D721Med (cell line): ENCODE results near the gene IRGC.

ENCODE experiments used
- DNase-seq: peaks from one replicate; pipeline ENCODE4 v3.0.0; 2011; ENCODE audit warnings: low spot score; ENCODE audit not compliant: insufficient read length
- FAIRE-seq: peaks from 2 replicates; lab custom pipeline; 2011; peaks lifted over from hg19 to GRCh38; lab: Jason Lieb, UNC
- TF ChIP-seq, protein P1 (sequence below): IDR thresholded peaks from 2 replicates; pipeline ENCODE4 v1.5.1; 2012; ENCODE audit warnings: mild to moderate bottlenecking, control low read depth; ENCODE audit not compliant: insufficient read depth; ENCODE audit errors: missing control alignments

IRGC gene

DNA sequence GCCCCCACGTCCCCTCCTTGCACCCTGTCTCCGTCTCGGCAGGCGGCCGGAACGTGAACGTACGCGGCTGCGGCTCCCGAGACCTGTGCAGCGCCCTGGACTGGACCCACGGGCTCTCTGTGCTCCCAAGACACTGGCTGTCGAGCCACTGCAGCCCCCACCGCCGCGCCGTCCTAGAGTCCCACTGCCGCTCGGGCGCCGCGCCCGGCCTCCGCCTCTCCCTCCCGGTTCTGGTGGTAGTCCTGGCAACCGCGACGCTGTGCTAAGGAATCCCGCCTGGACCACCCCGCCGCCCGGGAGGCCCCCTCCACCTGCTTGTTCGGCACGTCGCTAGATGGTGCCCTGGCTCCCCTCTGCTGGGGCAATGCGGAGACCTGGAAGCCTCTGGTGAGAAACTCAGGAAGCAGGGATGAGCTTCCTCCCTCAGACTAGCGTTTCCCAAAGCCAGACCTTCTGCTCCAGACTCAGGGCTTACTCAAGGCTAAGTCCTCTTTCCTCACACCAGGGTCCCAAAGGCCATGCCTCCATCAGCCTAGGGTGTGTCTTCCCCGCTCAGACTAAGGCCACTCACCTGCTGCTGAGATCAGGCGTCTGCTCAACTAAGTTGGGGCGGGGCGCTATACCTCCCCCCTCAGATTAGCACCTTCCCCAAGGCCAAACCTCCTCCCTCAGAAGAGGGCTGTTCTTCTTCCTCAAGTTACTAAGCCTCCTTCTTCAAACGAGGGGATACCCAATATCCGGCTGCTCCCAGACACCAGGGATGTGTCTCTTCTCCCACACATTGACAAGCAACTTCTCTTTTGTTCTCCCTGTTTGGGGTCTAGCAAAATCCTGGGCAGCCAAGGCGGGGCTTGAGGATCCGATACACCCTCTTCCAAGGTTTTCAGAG, 16.1 kb upstream of the IRGC start:
- FAIRE-seq (no peak), DNase-seq (no peak)
- TF ChIP-seq, protein P1, sequence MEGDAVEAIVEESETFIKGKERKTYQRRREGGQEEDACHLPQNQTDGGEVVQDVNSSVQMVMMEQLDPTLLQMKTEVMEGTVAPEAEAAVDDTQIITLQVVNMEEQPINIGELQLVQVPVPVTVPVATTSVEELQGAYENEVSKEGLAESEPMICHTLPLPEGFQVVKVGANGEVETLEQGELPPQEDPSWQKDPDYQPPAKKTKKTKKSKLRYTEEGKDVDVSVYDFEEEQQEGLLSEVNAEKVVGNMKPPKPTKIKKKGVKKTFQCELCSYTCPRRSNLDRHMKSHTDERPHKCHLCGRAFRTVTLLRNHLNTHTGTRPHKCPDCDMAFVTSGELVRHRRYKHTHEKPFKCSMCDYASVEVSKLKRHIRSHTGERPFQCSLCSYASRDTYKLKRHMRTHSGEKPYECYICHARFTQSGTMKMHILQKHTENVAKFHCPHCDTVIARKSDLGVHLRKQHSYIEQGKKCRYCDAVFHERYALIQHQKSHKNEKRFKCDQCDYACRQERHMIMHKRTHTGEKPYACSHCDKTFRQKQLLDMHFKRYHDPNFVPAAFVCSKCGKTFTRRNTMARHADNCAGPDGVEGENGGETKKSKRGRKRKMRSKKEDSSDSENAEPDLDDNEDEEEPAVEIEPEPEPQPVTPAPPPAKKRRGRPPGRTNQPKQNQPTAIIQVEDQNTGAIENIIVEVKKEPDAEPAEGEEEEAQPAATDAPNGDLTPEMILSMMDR: no peak

DNA sequence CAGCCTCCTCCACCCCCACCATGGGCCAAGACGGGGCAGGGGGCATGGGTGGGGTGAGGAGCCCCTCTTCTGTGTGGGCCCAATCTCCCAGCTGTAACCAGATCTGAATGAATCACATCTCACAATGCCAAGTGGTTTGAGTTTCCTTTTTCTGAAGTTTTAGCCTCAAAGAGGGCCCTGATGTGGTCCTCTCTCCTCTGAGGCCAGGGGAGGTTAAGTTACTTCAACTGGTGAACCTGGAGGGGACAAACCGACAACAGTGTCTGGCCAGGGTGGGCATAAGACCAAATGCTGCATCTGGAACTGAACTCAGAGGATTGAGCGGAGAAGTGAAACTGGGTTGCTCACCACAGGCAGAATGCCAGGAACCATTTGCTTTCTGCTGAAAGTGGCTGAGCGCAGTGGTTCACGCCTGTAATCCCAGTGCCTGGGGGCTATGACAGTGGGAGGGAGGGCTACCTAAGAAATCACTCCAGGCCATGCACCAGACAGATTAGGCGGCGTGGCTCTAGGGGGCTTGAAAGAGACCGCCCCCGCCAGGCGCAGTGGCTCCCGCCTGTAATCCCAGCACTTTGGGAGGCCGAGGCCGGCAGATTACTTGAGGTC, 15.4 kb upstream of the IRGC start:
- TF ChIP-seq, protein P1: no peak
- FAIRE-seq: no peak
- no peak for DNase-seq

DNA sequence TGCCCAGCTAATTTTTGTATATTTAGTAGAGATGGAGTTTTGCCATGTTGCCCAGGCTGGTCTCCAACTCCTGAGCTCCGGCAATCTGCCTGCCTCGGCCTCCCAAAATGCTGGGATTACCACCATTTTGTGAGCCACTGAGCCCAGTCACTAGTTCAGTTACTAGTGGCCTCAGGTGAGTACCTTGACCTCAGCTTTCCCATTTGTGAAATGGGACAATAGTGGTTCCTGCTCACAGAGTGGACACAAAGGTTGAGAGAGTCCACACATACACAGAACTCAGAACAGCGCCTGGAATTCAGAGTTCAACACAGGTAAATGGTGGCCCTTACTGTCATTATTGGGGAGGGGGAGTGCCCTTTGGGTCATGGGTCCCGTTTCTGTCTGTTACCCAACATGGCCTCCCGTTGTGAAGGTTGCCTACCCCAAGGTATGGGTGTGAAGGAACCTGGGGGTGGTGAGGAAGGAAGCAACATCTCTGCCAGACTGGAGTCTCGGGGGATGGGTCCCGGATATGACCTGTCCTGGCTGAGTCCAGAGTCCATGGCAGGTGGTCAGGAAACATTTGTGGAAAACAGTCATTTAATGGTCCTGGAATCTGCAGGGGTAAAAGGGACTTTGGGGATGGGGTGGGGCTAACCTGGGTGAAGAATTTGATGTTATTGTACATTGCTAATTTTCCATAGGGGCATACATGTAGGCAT, 11.7 kb upstream of the IRGC start:
- TF ChIP-seq, protein P1: no peak
- no peak for FAIRE-seq
- no peak for DNase-seq

DNA sequence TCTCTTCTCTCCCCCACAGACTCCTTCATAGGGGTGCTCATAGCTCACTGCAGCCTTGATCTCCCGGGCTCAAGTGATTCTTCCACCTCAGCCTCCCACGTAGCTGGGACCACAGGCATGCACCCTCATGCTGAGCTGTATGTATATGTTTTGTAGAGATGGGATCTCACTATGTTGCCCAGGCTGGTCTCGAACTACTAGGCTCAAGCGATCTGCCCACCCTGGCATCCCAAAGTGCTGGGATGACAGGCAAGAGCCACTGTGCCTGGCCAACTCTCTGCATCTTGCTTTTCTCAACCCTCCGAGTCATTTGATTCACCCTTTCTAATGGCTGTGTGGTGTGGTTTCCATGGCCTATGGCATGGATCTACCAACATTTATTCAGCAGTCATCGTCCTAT, 10.1 kb upstream of the IRGC start:
- no peak for FAIRE-seq

DNA sequence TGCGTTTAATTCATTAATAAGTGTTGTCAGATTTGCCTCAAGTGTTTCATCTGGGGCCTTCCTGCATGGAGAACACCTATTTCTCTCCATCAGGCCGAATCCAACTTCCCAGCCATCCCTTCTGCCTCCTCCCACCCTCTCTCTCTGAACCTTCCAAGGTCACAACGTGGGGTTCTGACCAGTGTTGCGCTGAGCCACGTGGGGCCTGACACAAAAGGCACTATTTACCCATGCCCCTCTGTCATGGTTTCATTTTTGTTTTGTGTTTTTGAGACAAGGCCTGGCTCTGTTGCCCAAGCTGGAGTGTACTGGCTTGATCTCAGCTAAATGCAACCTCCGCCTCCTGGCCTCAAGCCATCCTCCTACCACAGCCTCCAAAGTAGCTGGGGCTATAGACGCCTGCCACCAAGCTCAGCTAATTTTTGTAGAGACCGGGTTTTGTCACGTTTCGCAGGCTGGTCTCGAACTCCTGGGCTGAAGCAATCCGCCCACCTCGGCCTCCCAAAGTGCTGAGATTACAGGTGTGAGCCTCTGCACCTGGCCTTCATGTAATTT, 8.6 kb upstream of the IRGC start:
- no peak for DNase-seq
- TF ChIP-seq, protein P1: no peak
- no peak for FAIRE-seq

More for the DNA sequence above, 10.1 kb upstream of the IRGC start:
- TF ChIP-seq, protein P1: no peak
- no peak for DNase-seq

DNA sequence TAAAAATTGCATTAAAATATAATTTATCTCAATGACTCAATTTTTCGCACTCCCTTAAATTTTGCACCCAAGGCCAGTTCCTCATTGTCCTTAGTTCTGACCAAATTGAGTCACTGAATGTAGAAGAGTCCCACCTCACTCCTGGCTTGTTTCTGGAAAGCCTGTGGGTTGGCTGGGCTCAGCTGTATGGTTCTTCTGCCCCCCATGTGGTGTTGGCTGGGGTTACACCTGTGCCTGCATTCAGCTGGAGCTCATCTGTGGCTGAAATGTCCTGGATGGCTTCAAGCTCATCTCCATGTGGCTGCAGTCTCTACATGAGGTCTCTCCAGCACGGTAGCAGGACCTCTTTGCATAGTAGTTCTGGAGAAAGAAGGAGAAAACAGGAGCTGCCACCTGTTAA, 7.2 kb upstream of the IRGC start:
- FAIRE-seq: no peak
- TF ChIP-seq, protein P1: no peak
- DNase-seq: no peak
